ENCODE results near the gene RICTOR.

Gene RICTOR

DNA sequence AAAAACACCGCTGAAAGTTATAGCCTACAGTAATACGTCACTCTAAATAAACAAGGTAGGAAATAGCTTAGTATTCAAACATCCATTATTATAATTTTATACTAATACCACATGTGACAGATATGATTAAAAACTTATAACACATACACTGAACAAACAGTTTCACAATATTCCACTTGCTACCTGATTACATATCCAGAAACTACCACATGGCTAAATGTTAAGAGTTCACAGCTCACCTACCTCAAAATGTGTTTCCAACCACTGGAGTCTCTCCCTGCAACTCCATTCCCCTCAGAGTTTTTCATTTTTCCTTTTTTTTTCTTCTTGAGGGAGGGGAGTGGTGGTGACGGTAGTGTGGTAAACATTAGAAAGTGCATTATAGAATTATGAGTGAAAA lies 12.1 kb downstream of the RICTOR start:
- TF ChIP-seq, protein P1, sequence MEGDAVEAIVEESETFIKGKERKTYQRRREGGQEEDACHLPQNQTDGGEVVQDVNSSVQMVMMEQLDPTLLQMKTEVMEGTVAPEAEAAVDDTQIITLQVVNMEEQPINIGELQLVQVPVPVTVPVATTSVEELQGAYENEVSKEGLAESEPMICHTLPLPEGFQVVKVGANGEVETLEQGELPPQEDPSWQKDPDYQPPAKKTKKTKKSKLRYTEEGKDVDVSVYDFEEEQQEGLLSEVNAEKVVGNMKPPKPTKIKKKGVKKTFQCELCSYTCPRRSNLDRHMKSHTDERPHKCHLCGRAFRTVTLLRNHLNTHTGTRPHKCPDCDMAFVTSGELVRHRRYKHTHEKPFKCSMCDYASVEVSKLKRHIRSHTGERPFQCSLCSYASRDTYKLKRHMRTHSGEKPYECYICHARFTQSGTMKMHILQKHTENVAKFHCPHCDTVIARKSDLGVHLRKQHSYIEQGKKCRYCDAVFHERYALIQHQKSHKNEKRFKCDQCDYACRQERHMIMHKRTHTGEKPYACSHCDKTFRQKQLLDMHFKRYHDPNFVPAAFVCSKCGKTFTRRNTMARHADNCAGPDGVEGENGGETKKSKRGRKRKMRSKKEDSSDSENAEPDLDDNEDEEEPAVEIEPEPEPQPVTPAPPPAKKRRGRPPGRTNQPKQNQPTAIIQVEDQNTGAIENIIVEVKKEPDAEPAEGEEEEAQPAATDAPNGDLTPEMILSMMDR (IDR thresholded peaks at IDR 0.05; ENCODE audit: borderline replicate concordance, control extremely low read depth, extremely low read depth, insufficient read depth, missing control alignments) = no peak
- DNase-seq (ENCODE audit: low spot score) = no peak
- in situ Hi-C loops (cut with MboI; ENCODE audit: low sequenced_read_pairs, unreplicated experiment) = no loop called here

GRCh38 chr5:39059064-39059463 lies 15.1 kb downstream of the RICTOR start:
- TF ChIP-seq, protein P1 (IDR thresholded peaks at IDR 0.05; ENCODE audit: borderline replicate concordance, control extremely low read depth, extremely low read depth, insufficient read depth, missing control alignments) = no peak
- DNase-seq (ENCODE audit: low spot score) = no peak
- in situ Hi-C loops (cut with MboI; ENCODE audit: low sequenced_read_pairs, unreplicated experiment) = no loop called here

DNA sequence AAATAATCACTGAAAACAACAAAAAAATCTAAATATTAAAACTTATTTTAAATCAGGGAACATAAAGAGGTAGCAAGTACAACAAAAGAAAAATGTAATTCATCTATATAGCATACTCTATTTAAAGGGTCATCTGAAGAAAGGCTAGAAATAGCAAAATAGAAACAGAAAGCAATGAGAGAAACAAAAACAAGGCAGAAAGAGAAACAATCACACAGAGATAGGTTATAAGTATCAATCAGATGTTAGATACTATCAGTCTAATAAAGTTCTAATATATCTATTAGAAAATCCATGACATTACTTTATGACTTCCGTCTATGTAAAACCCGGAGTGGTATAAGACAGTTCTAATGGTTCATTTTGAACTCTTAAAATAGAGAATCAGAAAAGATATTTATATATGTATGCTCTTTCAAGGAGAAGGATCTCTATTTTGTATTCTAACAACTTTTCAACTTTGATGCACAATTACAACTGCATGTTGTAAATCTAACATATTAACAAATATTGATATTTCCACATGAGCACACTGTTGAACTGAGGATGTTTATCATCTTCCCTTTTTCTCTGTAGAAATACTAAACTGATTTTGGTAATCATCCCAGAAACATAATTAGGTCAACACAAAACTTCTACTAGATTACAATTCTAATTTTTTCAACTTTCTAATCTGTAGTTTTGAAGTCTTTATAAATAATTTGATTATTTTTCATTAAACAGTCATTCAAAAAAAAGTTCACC lies 15.8 kb downstream of the RICTOR start:
- peak; percentile 47 for DNase-seq (ENCODE audit: low spot score)
- in situ Hi-C loops (cut with MboI; ENCODE audit: low sequenced_read_pairs, unreplicated experiment) = no loop called here
- TF ChIP-seq, protein P1 (IDR thresholded peaks at IDR 0.05; ENCODE audit: borderline replicate concordance, control extremely low read depth, extremely low read depth, insufficient read depth, missing control alignments) = no peak

DNA sequence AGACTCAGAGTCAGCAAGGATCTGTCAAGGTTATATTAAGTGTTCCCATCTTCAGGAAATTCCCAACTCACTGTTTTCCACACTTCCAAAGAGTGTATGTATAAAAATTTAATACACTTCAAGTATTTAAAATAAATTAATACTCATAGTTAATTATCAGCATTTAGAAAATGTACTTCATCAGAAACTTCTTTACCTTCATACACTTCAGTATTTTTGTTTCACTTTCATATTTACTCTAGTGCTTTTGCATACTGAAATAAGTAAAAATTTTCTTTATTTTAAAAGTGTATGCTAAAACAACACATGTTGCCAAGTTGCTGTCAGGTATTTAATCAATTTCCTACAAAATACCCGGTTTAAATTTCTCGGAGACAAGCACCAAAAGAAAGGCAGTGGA lies 16.5 kb downstream of the RICTOR start:
- in situ Hi-C loops (cut with MboI; ENCODE audit: low sequenced_read_pairs, unreplicated experiment) = no loop called here
- TF ChIP-seq, protein P1 (IDR thresholded peaks at IDR 0.05; ENCODE audit: borderline replicate concordance, control extremely low read depth, extremely low read depth, insufficient read depth, missing control alignments) = no peak
- no peak for DNase-seq (ENCODE audit: low spot score)

- in situ Hi-C loops (cut with MboI; ENCODE audit: low sequenced_read_pairs, unreplicated experiment) = no loop called here
- DNase-seq (ENCODE audit: low spot score) = no peak
- TF ChIP-seq, protein P1 (IDR thresholded peaks at IDR 0.05; ENCODE audit: borderline replicate concordance, control extremely low read depth, extremely low read depth, insufficient read depth, missing control alignments) = no peak
These were observed 18.3 kb downstream of the RICTOR start for GRCh38 chr5:39055768-39056398.

DNA sequence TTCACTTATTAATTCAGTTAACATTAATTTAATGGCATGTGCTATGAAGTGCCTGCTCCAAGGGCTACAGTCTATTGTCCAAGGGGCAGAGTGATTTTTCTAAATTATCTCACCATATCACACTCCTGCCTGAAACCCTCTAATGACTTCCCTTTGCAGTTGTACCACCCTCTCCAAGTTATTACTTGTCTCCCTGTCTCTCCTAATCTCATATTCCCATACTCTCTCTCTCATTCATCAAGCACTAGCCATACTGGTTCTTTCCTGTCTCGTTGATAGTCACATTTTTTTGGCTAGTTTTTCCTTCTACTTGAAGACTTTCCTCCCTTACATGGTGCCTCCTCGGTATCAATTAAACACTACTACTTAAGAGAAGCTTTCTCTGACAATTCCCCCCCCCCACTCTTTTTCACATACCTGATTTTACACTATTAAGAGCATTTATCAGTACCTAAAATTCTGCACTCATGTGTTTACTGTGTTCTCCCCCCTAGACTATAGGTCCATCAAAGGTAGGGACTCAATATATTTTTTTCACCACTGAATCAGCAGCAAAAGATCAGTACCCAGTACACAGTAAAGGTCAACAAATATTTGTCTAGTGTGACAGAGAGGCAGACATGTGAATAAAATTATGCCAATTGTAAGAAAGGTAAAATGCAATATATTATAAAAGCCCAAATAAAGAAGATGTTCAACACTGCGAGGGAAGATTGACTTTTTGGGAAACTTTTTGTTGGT lies 19.0 kb downstream of the RICTOR start:
- TF ChIP-seq, protein P1 (IDR thresholded peaks at IDR 0.05; ENCODE audit: borderline replicate concordance, control extremely low read depth, extremely low read depth, insufficient read depth, missing control alignments) = no peak
- in situ Hi-C loops (cut with MboI; ENCODE audit: low sequenced_read_pairs, unreplicated experiment) = no loop called here
- DNase-seq (ENCODE audit: low spot score) = no peak

Data from GM13976 (cell line).